Keratinocyte (primary cell): ENCODE results near the gene FOXK1.

Source experiments
- CTCF ChIP-seq, 3 experiments: IDR thresholded peaks in 1 of 3; conservative IDR thresholded peaks in 1 of 3; optimal IDR thresholded peaks in 1 of 3; 2 replicates in 2 of 3; 3 replicates in 1 of 3; pipeline versions ENCODE3 to v1.5.1; 2011; ENCODE audit warnings: low read length in 3 of 3, mild to moderate bottlenecking in 3 of 3, moderate library complexity in 2 of 3, control low read depth in 1 of 3, inconsistent platforms in 1 of 3; ENCODE audit not compliant: insufficient read depth in 2 of 3; ENCODE audit errors: extremely low read depth in 1 of 3
- EZH2 ChIP-seq: IDR thresholded peaks from one replicate; pipeline ENCODE4 v1.6.1; 2012; ENCODE audit warnings: inconsistent platforms, mild to moderate bottlenecking, low read length, moderate library complexity

GRCh38 chr7:4707217-4707741 lies 25.2 kb downstream of the FOXK1 start:
- TF ChIP-seq CTCF (optimal IDR thresholded peaks at IDR 0.05 in 1 of 3, IDR thresholded peaks at IDR 0.05 in 1 of 3, conservative IDR thresholded peaks at IDR 0.05 in 1 of 3; ENCODE audit: extremely low read depth in 1 of 3, insufficient read depth in 2 of 3, low read length in 3 of 3) = no peak
- TF ChIP-seq EZH2 = no peak
